ENCODE data around the gene TPP1.

TPP1 gene

GRCh38 chr11:6646918-6647679, 27.9 kb upstream of the TPP1 start:
- no peak for DNase-seq

GRCh38 chr11:6646576-6646917, 27.3 kb upstream of the TPP1 start:
- no peak for DNase-seq

GRCh38 chr11:6646071-6646470, 26.8 kb upstream of the TPP1 start:
- DNase-seq = no peak

- no peak for DNase-seq
These were observed 23.7 kb upstream of the TPP1 start for GRCh38 chr11:6642957-6643356.

GRCh38 chr11:6640985-6641701, 21.9 kb upstream of the TPP1 start:
- no peak for DNase-seq

GRCh38 chr11:6640036-6640984, 21.1 kb upstream of the TPP1 start:
- DNase-seq = no peak

GRCh38 chr11:6638429-6638828, 19.2 kb upstream of the TPP1 start:
- DNase-seq = no peak

- DNase-seq = peak; percentile 18
These were observed 18.6 kb upstream of the TPP1 start for GRCh38 chr11:6637871-6638270.

GRCh38 chr11:6636480-6636879, 17.3 kb upstream of the TPP1 start:
- no peak for DNase-seq

GRCh38 chr11:6635082-6635932, 16.1 kb upstream of the TPP1 start:
- DNase-seq = peak; percentile 36

- DNase-seq = no peak
These were observed 15.3 kb upstream of the TPP1 start for GRCh38 chr11:6634534-6634933.

- no peak for DNase-seq
These were observed 14.5 kb upstream of the TPP1 start for GRCh38 chr11:6633422-6634408.

GRCh38 chr11:6632116-6633073, 13.2 kb upstream of the TPP1 start:
- DNase-seq = no peak

GRCh38 chr11:6631361-6631890, 12.2 kb upstream of the TPP1 start:
- no peak for DNase-seq

GRCh38 chr11:6630632-6631291, 11.5 kb upstream of the TPP1 start:
- DNase-seq = peak; percentile 67

- peak; percentile 86 for DNase-seq
These were observed 10.8 kb upstream of the TPP1 start for GRCh38 chr11:6629892-6630631.

GRCh38 chr11:6629573-6629891, 10.3 kb upstream of the TPP1 start:
- DNase-seq = no peak

- no peak for DNase-seq
These were observed 9.3 kb upstream of the TPP1 start for GRCh38 chr11:6628526-6628925.
